Nephron (organoid): ENCODE measurements around the gene DLEU7.

Experiments used
- H3K27ac Mint-ChIP-seq, 3 experiments: 2 replicates each; pipeline ENCODE4 v1.8.0; 2020; ENCODE audit warnings: mixed read lengths in 3 of 3, mild to moderate bottlenecking in 2 of 3, moderate library complexity in 1 of 3
- H3K27me3 Mint-ChIP-seq: 2 replicates; pipeline ENCODE4 v1.8.0; 2021; ENCODE audit warnings: low read depth, mild to moderate bottlenecking, moderate library complexity, mixed read lengths
- H3K36me3 Mint-ChIP-seq: 2 replicates; pipeline ENCODE4 v1.8.0; 2020; ENCODE audit warnings: low read depth, mixed read lengths
- H3K4me1 Mint-ChIP-seq: 2 replicates; pipeline ENCODE4 v1.8.0; 2020; ENCODE audit warnings: mixed read lengths
- H3K4me3 Mint-ChIP-seq, 3 experiments: 2 replicates each; pipeline ENCODE4 v1.8.0; 2020; ENCODE audit warnings: mild to moderate bottlenecking in 3 of 3, mixed read lengths in 3 of 3, moderate library complexity in 2 of 3
- H3K9me3 Mint-ChIP-seq: 2 replicates; pipeline ENCODE4 v1.8.0; 2020; ENCODE audit warnings: mixed read lengths
- CTCF ChIP-seq, 3 experiments: fragments of 200-600 bp; sonication (generic); IDR thresholded peaks; one replicate each; pipeline ENCODE4 v1.5.0; 2021; ENCODE audit warnings: antibody characterized with exemption in 3 of 3; ENCODE audit not compliant: unreplicated experiment in 3 of 3

The DLEU7 gene

GRCh38 chr13:50779443-50780200, 63.9 kb downstream of the DLEU7 start:
- peaks cover 16% of the 10 kb centered on the region for H3K36me3 Mint-ChIP-seq
- H3K27ac Mint-ChIP-seq: peak overlapping the region in 1 of 3 experiments; percentile 73
- peaks cover 21% of the 10 kb centered on the region for H3K9me3 Mint-ChIP-seq
- no peaks in the 10 kb centered on the region for H3K27me3 Mint-ChIP-seq
- TF ChIP-seq CTCF (IDR thresholded peaks at IDR 0.05; ENCODE audit: unreplicated experiment in 3 of 3): no peak
- H3K4me3 Mint-ChIP-seq: no peak overlapping the region
- peaks cover 7% of the 10 kb centered on the region for H3K4me1 Mint-ChIP-seq
